Erythroblast (primary cell): Measurements from ENCODE around the gene SCT.

Experiments
- GATA1 ChIP-seq: IDR thresholded peaks from 2 replicates; pipeline ENCODE4 v1.6.1; 2011; ENCODE audit warnings: low read depth, mild to moderate bottlenecking, control low read depth, low read length, moderate library complexity
- POLR2A ChIP-seq: IDR thresholded peaks from 2 replicates; pipeline ENCODE4 v1.6.1; 2011; ENCODE audit warnings: mild to moderate bottlenecking, low read length

DNA sequence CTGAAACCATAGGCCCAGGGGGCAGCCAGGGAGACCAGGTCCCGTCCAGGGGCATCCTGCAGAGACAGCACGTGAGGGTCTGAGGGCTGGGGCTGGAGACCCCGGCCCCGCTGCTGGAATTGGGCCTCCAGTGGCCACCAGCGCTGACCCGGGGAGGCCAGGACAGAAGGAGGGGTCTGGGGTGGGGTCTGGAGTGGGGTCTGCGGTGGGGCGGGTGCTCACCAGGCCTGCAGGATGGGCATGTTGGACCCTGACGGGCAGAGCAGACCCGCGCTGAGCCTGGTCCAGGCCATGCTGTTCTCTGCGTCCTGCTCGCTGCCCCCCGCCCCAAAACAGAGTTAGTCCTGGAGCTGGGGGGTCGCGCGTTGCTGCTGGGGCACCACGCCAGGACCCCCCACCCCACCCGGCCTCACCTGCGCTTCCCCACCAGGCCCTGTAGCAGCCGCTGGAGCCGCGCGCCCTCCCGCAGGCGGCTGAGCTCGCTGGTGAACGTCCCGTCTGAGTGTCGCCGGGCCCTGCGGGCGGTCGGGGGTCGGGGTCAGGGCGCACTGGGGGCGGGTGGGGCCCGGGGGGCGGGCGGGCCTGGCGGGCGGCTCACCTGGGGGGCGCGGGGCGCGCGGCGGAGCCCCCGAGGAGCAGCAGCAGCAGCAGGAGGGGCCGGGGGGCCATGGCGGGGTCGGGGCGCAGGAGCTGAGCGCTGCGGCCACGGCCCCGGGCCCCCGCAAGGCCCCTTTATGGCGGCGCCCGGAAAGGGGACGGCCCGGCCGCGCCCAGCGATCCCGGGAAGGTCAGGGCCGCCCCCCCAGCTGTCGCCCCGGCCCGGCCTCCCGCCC is at the start of gene SCT:
- TF ChIP-seq POLR2A = no peak
- TF ChIP-seq GATA1 = no peak
